Middle frontal gyrus (tissue), 1 donor: Measurements from ENCODE around the gene CELA3B.
"Not testable (repeated sequence)": the region's sequence is repeated elsewhere in the genome, so short reads cannot be mapped to it uniquely, and the experiment has no call there.

ENCODE experiments used
- DNase-seq: peaks from one replicate; pipeline ENCODE4 v3.0.0-alpha.2; 2015; ENCODE audit warnings: low spot score; ENCODE audit errors: extremely low spot score

Gene CELA3B

DNA sequence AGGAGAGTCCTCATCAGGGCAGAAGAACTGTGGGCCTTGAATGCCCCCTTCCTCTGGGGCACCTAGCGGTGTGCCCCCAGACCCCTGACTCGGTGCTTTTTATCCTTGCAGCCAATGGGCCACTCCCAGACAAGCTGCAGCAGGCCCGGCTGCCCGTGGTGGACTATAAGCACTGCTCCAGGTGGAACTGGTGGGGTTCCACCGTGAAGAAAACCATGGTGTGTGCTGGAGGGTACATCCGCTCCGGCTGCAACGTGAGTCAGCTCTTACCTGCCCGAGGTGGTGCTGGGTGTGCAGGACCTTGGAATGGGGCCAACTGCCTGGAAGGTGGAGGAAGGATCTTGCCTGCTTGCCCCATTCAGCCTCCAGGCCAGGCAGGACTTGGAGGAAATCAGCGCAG is 30.4 kb downstream of the CELA3B start:
- DNase-seq = not testable (repeated sequence)

DNA sequence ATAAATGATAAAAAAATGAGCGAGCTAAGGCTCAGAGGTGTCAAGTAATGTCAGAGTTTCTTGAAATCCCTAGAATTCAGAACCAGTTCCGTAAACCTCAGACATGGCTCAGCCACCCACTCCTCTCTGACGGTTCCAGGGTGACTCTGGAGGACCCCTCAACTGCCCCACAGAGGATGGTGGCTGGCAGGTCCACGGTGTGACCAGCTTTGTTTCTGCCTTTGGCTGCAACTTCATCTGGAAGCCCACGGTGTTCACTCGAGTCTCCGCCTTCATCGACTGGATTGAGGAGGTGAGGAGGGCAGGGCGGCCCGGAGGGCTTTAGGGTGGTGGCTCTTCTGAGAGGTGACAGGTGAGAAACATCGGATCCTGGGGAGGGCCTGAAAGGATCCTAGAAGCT is 32.7 kb downstream of the CELA3B start:
- not testable (repeated sequence) for DNase-seq

GRCh38 chr1:22012752-22013151 is 35.9 kb downstream of the CELA3B start:
- DNase-seq = not testable (repeated sequence)

DNA sequence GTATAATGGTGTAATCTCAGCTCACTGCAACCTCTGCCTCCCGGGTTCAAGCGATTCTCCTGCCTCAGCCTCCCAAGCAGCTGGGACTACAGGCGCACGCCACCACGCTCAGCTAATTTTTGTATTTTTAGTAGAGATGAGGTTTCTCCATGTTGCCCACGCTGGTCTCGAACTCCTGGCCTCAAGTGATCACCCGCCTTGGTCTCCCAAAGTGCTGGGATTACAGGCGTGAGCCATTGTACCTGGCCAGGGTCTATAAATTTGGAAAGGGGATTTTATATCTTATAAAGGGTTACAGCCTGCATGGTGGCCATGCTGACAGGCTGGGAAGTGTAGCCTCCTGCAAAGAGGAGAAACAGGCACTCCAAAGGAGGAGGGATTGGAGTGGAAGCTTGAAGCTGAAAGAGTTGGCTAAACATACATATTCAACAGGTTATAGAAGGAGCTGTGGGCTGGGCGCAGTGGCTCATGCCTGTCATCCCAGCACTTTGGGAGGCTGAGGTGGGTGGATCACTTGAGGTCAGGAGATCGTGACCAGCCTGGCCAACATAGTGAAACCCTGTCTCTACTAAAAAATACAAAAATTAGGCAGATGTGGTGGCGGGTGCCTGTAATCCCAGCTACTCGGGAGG is 37.9 kb downstream of the CELA3B start:
- DNase-seq = not testable (repeated sequence)

DNA sequence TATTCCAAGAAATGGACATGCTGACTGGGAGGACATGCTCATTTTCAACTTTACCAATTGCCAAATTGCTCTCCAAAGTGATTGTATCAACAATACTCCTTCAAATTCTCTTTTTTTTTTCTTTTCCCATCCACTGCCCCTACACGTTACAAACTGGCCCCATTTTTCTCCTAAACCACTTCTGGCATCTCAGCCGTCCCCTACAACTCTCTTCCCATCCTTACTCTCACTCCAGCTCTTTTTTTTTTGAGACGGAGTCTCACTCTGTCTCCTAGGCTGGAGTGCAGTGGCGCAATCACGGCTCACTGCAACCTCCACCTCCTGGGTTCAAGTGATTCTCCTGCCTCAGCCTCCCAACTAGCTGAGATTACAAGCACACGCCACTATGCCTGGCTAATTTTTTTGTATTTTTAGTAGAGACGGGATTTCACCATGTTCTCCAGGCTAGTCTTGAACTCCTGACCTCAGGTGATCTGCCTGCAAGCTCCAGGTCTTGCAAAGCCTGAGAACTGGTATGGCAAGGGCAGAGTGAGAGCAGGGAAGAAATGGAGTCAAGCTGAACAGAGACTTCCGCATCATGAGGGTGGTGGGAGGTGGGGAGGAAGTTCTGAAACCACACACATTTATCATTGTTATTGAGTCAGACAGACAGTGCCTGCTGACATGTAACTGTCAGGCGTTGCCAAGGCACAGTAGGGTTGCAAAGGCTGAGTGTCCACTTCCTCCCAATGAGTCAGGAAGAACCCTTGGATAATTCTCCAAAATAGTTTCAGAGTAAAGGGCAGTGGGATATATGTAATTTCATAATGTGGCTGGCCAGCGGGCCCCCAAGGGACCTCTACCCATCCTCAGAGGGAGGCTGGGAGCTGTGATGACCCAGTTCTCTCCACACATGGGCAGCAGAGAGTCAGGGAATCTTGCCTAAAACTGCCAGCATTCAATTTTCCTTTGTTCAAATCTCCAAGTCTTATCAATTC is 42.0 kb downstream of the CELA3B start:
- DNase-seq = no peak

- no peak for DNase-seq
Observed at GRCh38 chr1:22021061-22021460, 44.2 kb downstream of the CELA3B start.

DNA sequence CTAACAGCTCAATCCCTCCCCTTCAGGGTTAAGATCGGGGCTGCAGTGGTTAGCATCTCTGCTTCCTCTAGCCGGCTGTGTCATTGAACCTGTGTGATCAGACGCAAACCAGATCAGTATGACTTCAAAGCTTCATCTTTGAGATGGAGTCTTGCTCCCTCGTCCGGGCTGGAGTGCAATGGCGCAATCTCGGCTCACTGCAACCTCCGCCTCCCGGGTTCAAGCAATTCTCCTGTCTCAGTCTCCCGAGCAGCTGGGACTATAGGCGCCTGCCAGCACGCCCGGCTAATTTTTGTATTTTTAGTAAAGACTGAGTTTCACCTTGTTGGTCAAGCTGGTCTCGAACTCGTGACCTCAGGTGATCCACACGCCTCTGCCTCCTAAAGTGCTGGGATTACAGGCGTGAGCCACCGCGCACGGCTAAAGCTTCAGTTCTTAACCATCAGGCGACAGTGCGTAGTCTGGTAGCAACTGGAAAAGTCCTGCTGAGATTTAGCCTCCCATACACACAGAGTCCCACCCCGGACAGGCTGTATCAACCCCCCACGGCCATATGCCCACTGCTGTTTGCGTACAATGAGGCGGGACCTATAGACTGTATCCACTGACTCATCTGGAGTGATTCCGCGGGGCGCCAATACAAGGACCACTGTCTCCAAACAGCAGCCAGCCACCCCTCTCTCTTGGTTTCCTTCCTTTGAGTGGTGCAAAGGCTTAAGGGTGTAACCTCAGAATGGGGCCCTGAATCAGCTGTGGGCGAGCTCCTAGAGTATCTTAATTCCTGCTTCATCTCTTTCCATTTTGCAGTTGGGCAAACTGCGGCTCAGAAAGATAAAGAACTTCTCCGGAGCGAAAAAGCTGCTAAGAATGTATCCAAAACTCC is 47.9 kb downstream of the CELA3B start:
- peak; percentile 39 for DNase-seq

DNA sequence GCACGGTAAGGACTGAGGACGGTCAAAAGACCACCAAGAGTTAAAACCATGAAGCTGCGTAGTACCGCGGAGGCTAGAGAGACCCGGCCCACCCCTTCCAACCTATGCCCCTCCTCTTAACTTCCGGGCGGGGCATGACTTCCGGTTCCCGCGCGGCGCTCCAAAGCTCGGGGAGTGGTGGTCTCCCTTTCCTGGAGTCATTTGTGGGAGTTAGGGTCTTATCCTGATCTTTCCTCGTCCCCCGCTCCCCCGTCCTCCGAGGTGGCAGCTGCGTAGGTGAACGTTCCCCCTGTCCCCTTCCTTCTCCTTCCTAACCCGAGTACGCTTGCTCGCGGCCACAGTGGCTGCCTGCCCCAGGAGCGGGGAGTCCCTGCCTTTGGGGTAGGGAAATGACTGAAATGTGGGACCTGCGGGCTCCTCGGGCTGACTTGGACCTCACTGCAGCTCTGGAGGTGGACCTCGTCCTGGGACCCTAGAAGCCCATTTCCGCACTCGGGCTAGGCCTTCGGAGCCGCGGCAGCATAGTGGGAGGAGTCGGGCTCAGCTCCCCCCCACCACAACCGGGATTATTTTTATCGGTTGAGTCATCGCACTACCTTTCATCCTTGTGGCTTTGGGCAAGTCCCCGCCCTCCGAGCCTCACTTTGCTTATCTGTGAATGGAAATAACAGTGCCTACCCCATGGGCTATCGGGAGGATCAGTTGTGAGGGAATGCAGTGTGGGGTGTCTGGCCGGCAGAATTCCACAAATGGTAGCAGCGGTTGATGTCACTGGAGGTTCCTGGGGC is 48.7 kb downstream of the CELA3B start:
- peak; percentile 76 for DNase-seq

- DNase-seq = no peak
Observed at GRCh38 chr1:22026924-22027289, 50.1 kb downstream of the CELA3B start.

- no peak for DNase-seq
Observed at GRCh38 chr1:22030057-22030456, 53.2 kb downstream of the CELA3B start.

- DNase-seq = no peak
Observed at GRCh38 chr1:22030473-22030872, 53.7 kb downstream of the CELA3B start.

DNA sequence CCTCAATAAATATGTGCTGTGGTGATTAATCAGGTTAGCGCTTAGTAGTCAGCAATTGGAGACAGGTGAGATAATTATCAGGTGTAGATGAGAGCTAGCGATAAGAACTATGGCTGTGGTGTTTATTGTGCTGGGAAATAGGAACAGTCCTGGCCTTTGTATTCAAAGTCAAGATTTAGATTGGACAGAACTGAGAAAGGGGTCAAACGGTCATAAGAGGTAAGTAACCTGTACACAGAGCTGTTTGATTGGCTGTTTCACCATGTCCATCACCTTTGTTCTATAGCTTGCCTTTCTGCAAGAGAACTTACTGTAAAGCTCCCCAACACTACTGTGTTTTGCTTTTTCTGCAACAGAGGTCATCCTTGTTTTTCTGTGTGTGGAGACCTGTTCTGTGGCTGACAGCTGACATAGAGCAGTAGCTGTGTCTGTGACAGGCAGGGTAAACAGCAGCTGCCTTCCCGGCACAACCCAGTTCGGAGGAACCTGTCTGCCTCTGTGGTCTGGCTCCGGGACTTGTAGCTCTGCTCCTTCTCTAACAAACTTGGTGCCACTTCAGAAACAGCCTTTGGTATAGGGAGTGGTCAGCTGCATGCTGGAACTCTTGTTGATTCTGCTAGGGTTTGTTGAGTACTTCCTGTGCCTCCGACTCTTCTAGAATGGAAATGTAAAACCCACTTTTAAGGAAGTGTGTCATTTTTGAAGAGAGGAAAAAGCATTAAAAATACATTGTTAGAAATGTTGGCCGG is 54.6 kb downstream of the CELA3B start:
- DNase-seq = no peak

DNA sequence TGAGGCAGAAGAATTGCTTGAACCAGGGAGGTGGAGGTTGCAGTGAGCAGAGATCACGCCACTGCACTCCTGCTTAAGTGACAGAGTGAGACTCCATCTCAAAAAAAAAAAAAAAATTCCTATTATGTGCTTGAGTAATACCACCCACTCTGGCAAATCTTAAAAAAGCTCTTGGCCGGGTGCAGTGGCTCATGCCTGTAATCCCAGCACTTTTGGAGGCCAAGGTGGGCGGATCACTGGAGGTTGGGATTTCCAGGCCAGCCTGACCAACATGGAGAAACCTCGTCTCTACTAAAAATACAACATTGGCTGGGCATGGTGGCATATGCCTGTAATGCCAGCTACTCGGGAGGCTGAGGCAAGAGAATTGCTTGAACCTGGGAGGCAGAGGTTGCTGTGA is 58.0 kb downstream of the CELA3B start:
- not testable (repeated sequence) for DNase-seq

DNA sequence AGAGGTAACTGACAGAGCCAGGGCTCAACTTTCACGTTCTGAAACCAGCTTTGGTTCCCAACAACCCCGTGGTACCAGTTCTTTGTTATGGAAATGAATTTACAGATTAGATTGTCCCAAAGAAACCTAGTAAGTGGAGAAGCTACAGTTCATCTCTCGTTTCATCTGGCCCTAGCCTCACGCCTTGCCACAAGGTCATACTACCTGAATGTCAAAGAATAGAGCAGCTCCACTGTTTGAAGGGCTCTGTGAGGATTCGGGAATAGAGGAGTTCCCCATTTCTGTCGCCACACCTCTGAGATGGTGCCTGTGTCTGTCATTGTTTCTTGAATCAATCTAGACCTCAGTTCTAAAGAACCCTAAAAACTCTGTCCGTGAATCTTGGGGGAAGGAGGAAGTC is 60.7 kb downstream of the CELA3B start:
- DNase-seq = no peak

- no peak for DNase-seq
Observed at GRCh38 chr1:22038036-22038435, 61.2 kb downstream of the CELA3B start.
